DND-41 (cell line): ENCODE data around the gene CDH12.

Source experiments
- ATAC-seq: fragments of 200-7000 bp; cut with Tn5 transposase; 3 replicates; pipeline ENCODE4 v1.9.1; 2021; ENCODE audit warnings: low read depth; ENCODE audit not compliant: insufficient read depth
- DNase-seq: peaks from one replicate; pipeline ENCODE4 v3.0.0-alpha.2; 2020
- H2AFZ ChIP-seq: 2 replicates; pipeline ENCODE4 v1.6.0; 2012; ENCODE audit warnings: low read depth, low read length
- H3K27ac ChIP-seq: 2 replicates; pipeline ENCODE4 v1.5.1; 2012; ENCODE audit warnings: low read length, inconsistent platforms
- H3K27me3 ChIP-seq: fragments of 200-600 bp; sonication (generic); 2 replicates; pipeline ENCODE4 v1.6.0; 2012; ENCODE audit warnings: low read length, mild to moderate bottlenecking, inconsistent platforms; ENCODE audit not compliant: insufficient read depth, poor library complexity
- H3K36me3 ChIP-seq: 2 replicates; pipeline ENCODE4 v1.5.1; 2012; ENCODE audit warnings: low read length, inconsistent platforms; ENCODE audit not compliant: insufficient read depth
- H3K4me1 ChIP-seq: 2 replicates; pipeline ENCODE4 v1.5.1; 2012; ENCODE audit warnings: mild to moderate bottlenecking, low read length; ENCODE audit not compliant: insufficient read depth
- H3K4me2 ChIP-seq: 2 replicates; pipeline ENCODE4 v1.6.0; 2012; ENCODE audit warnings: mild to moderate bottlenecking, moderate library complexity, low read length, inconsistent platforms; ENCODE audit not compliant: insufficient read depth
- H3K4me3 ChIP-seq, 2 experiments: fragments of 200-600 bp in 1 of 2; shearing (Covaris generic) in 1 of 2; 2 replicates each; pipeline ENCODE4 v1.5.1; 2012 to 2016; ENCODE audit warnings: inconsistent platforms in 2 of 2, low read length in 2 of 2, mild to moderate bottlenecking in 2 of 2, low read depth in 1 of 2, moderate library complexity in 1 of 2
- H3K79me2 ChIP-seq: 2 replicates; pipeline ENCODE4 v1.6.0; 2012; ENCODE audit warnings: low read length, inconsistent platforms; ENCODE audit not compliant: insufficient read depth
- H3K9ac ChIP-seq: 2 replicates; pipeline ENCODE4 v1.6.0; 2012; ENCODE audit warnings: low read depth, mild to moderate bottlenecking, inconsistent platforms, low read length, moderate library complexity
- H3K9me3 ChIP-seq: 2 replicates; pipeline ENCODE4 v1.5.1; 2012; ENCODE audit warnings: low read length, moderate library complexity, mild to moderate bottlenecking, inconsistent platforms; ENCODE audit not compliant: insufficient read depth, severe bottlenecking
- H4K20me1 ChIP-seq: 2 replicates; pipeline ENCODE4 v1.6.0; 2012; ENCODE audit warnings: low read length; ENCODE audit not compliant: insufficient read depth
- CTCF ChIP-seq: IDR thresholded peaks from 2 replicates; pipeline ENCODE4 v1.5.1; 2012; ENCODE audit warnings: borderline replicate concordance, low read length, moderate library complexity, mild to moderate bottlenecking; ENCODE audit not compliant: poor library complexity, severe bottlenecking; ENCODE audit errors: extremely low read depth
- EZH2 ChIP-seq: IDR thresholded peaks from 3 replicates; pipeline ENCODE4 v1.6.1; 2012; ENCODE audit warnings: borderline replicate concordance, low read depth, mild to moderate bottlenecking, moderate library complexity, low read length, inconsistent platforms; ENCODE audit not compliant: severe bottlenecking

Gene CDH12

GRCh38 chr5:21711866-21712758 is 1141.0 kb downstream of the CDH12 start:
- Histone ChIP-seq H3K36me3 (no peaks in the 10 kb centered on the region), H3K27me3 (no peaks in the 10 kb centered on the region), H3K4me1 (no peaks in the 10 kb centered on the region), H3K4me3 (no peak overlapping the region), H3K9ac (no peak overlapping the region), H3K27ac (no peak overlapping the region), H2AFZ (no peak overlapping the region), H3K4me2 (no peak overlapping the region), H3K9me3 (no peaks in the 10 kb centered on the region), H4K20me1 (no peaks in the 10 kb centered on the region), H3K79me2 (no peaks in the 10 kb centered on the region)
- ATAC-seq (0 out of 3 replicates have a peak, but pooled peaks have one; percentile 24), DNase-seq (no peak)
- no peak for TF ChIP-seq CTCF
- no peak for TF ChIP-seq EZH2

- TF ChIP-seq EZH2 (no peak), CTCF (no peak)
- Histone ChIP-seq H3K4me1 (no peaks in the 10 kb centered on the region), H2AFZ (no peak overlapping the region), H3K27ac (no peak overlapping the region), H4K20me1 (no peaks in the 10 kb centered on the region), H3K9me3 (no peaks in the 10 kb centered on the region), H3K4me3 (no peak overlapping the region), H3K27me3 (no peaks in the 10 kb centered on the region), H3K4me2 (no peak overlapping the region), H3K9ac (no peak overlapping the region), H3K36me3 (no peaks in the 10 kb centered on the region), H3K79me2 (no peaks in the 10 kb centered on the region)
- DNase-seq: no peak
- peak; percentile 40; the same call in 1 of the 3 replicates for ATAC-seq
Observed at GRCh38 chr5:21709770-21710169, 1143.4 kb downstream of the CDH12 start.

GRCh38 chr5:21704974-21705668 is 1148.0 kb downstream of the CDH12 start:
- Histone ChIP-seq H3K9ac (no peak overlapping the region), H3K27ac (no peak overlapping the region), H2AFZ (no peak overlapping the region), H3K4me1 (no peaks in the 10 kb centered on the region), H3K4me2 (no peak overlapping the region), H3K79me2 (no peaks in the 10 kb centered on the region), H3K4me3 (no peak overlapping the region), H3K27me3 (no peaks in the 10 kb centered on the region), H4K20me1 (no peaks in the 10 kb centered on the region), H3K36me3 (no peaks in the 10 kb centered on the region), H3K9me3 (no peaks in the 10 kb centered on the region)
- no peak for DNase-seq
- ATAC-seq: no peak
- TF ChIP-seq CTCF (no peak), EZH2 (no peak)
